Upper lobe of left lung (tissue), 4 donors: ENCODE results near the gene BICRA.

Experiments
- CTCF ChIP-seq, 6 experiments: fragments of 450-650 bp in 4 of 6; fragments of 200-600 bp in 2 of 6; sonication (generic) in 2 of 6; IDR thresholded peaks; one replicate each; pipeline ENCODE4 v1.5.1; 2016 to 2019; ENCODE audit warnings: antibody characterized with exemption in 6 of 6
- EP300 ChIP-seq, 4 donors: sonication (generic); formaldehyde crosslinking; IDR thresholded peaks; one replicate each; pipeline ENCODE4 v1.5.1; 2017; ENCODE audit warnings: antibody characterized with exemption in 4 of 4, control low read depth in 2 of 4
- POLR2A ChIP-seq, 4 donors: fragments of 450-650 bp; IDR thresholded peaks; one replicate each; pipeline ENCODE4 v1.5.1; 2016 to 2017; ENCODE audit warnings: antibody characterized with exemption in 4 of 4, mild to moderate bottlenecking in 2 of 4

DNA sequence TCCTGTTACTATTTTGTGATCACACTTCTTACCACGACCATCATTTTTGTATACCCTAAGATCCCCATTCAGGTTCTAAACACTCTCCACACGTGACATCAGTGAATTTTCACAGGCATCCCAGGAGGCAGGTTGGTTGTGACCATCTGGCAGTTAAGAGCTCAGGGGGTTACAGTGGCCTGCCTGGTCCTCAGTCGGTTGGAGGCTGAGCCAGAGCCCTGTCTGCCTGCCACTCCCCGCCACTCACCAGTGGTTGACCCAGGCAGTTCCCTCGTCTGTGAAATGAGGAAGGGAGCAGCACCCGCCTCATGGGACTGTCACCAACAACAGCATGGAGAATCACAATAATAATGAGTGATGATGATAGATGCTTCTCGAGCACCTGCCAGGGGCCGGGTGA is 67.9 kb downstream of the BICRA start:
- TF ChIP-seq CTCF (IDR thresholded peaks at IDR 0.05), result no peak
- TF ChIP-seq EP300 (IDR thresholded peaks at IDR 0.05), result no peak
- TF ChIP-seq POLR2A (IDR thresholded peaks at IDR 0.05), result no peak
